Fibroblast of gingiva (primary cell): ENCODE measurements around the gene C19orf12.
"Not testable (repeated sequence)": the region's sequence is repeated elsewhere in the genome, so short reads cannot be mapped to it uniquely, and the experiment has no call there.

Experiments
- DNase-seq: peaks from one replicate; pipeline ENCODE4 v3.0.0-alpha.2; 2011; ENCODE audit warnings: low read depth

The C19orf12 gene

DNA sequence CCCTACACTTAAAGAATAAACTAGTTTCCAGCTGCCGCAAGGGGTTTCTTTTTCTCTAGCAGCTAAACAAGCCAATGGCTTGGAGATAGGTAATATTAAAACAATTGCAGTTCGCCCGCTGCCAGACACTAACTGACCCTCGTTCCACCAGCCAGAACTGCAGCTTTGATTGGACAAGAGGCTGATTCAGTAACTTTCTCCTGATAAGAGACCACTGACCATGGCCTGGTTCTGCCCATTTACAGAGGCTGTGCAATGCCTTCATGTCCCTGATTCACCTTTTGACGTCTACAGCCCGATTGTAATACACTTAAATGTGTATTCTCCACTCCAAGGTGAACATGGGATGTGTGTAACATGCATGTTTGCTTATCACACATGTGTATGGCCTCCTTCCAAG, 12.8 kb upstream of the C19orf12 start:
- DNase-seq: no peak

DNA sequence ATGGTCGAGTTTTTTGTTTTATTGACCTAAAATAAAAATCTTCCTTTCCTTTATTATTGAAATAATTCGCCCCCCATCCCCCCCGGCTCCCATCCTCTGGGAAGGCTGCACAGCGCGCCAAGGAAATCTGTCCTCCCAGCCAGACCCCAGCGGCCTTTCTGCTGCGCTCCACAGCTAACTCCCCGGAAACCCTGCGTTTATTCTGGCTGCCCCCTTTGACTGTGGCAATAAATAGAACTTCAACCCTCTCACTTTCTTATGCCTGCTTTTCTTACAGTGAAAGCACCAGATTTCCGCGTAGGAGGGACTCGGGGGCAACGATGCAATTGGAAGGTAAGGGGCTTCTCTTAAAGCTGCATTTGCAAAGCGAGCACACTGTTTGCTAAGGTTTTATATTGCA, 9.7 kb upstream of the C19orf12 start:
- no peak for DNase-seq

DNA sequence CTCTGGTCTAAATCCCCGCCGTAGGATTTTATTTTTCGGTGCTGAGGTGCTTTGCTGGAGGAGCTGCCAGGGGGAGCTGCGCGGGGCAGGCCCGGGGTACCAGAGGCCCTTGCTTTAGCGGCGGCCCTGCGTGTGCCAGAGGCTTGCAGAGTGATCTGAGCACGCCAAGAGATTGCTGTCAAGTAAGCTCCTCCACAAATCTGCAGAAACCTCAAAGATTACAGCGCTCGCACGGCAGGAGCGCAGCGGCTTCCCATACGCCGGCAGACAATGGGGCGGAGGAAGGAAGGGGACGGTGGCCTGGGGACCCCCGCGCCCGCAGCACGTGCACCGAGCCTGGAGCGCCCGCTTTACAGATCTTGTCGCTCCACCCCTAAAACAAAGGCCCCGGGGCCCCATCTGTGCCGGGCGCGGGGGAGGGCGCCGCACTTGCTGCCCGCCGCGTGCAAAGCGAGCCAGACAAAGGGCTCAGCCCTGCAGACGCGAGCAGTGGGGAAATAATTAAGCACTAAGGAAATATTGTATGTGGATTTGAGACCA, 9.1 kb upstream of the C19orf12 start:
- DNase-seq: no peak

DNA sequence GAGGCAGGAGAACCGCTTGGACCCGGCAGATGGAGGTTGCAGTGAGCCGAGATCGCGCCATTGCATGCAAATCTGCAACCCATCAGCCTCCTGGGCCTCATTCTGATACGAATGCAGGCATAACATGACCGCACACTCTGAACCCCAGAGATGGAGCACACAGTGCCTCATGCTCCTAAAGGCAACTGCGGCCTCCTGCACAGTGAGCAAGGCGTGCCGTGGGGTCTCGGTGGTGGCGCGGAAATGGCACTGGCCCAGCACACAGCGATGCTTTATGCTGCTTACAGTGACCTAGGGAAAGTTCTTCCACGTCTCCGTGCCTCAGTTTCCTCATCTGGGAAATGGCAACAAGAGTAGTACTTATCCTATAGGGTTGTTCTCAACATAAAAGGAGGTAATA, 2.0 kb upstream of the C19orf12 start:
- DNase-seq: no peak

DNA sequence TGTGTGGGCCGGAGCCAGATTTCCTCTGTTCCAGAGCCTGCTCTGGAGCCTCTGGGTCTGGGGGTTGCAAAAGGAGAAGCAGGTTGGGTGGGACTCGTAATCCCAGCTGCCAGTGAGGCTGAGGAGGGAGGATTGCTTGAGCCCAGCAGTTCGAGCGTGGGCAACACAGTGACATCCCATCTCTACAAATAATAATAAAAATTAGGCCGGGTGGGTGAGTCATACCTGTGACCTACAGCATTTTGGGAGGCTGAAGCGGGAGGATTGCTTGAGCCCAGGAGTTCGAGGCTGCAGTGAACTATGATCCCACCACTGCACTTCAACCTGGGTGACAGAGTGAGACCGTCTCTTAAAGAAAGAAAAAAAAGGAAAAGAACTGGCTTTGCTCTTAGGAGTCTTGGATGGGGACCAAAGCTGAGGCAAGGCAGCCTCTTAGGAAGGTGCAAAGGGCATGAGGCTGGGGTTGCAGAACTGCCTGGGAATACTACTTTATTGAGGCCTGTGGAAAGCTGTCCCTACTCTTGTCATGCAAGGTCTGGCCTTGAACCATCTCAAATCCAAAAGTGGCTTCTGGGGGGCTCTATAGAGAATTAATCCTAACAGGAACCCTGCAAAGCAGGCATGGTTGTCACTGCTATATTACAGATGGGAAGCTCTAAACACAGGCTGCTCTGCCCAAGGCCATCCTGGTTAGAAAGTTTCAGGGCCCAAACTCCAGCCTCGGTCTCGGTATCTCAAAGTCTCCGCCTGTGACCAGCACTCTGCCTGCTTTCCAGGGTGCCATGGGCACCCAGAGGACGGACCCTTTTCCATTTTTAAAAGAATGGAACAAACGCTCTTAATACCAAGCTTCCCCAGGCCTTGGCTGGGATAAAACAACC, 880 bp upstream of the C19orf12 start:
- no peak for DNase-seq

DNA sequence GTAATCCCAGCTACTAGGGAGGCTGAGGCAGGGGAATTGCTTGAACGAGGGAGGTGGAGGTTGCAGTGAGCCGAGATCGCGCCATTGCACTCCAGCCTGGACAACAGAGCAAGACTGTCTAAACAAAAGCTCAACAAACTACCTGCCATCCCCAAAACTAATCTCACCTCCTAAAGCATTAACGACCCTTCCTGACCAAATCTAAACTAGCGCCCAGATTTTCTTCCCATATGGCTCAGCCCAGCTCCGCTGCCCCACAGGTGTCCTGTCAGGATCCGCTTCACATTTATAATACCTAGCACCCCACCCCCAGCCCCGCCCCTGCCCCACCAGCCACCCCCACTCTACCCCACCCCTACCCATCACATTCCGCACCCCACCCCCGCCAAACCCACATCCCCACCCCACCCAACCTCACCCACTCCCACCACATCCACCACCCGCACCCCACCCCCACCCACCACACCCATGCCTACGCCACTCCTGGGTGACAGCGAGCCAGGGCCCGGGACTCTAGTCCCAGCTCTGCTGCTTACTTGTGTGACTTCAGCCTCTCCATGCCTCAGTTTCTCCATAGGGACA, 599 bp downstream of the C19orf12 start:
- DNase-seq: no peak

DNA sequence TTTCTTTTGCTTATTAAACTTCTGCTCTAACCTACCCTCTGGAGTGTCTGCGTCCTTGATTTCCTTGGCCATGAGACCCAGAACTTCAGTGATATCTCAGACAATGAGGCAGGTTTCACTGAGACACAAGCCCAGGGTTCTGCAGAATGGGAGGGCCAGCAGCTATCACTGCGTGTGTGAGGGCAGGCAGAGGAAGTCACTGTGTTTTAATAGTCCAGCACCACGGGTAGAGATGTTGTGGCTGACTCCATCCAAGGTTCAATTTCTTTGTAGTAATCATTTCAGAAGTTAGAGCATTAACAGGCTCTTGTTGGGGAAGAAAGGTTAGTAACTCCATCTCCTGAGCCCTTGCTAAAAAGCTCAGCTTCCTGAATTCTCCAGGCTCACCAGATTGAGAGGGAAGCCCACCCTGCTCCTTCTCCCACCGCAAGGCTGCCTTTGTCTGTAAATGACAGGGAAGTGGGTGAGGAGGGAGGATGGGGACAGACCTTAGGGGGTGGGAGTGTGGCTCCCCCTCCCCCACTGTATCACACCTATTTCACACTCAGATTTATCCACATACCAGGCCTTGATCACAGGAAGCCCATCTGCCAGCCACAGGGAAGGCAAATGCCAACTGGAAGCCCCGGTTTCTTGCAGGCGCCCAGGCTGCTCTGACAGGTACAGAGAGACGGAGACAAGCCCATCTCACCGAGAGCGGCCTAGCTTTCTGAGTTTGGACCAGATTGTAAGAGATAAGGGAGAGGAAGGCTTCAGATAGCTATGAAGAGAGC, 2.1 kb downstream of the C19orf12 start:
- no peak for DNase-seq

DNA sequence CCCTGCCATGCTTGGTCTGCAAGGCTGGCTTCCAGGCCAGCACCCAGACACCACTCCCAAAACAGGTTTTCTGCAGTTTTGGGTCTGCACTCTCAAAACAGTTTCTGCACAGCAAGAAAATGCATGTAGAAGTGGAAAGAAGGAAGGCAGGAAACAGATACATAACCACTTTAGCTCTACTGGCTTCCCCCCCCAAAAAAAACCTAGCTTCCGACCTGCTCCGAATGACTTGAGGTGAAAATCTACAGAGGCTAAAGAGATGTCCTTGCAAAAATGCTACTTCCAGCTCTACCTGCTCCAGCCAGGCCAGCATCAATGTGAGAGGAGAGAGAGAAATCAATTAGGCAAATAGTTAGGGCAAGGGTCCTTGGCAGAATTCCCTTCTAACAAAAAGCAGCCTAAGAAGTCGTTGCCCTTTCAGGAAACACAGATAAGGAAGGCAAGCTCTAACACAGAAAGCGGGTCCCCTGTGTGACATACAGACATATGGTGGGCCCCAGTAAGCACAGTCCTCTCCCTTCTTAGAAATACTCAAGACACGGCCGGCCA, 3.4 kb downstream of the C19orf12 start:
- DNase-seq: no peak

DNA sequence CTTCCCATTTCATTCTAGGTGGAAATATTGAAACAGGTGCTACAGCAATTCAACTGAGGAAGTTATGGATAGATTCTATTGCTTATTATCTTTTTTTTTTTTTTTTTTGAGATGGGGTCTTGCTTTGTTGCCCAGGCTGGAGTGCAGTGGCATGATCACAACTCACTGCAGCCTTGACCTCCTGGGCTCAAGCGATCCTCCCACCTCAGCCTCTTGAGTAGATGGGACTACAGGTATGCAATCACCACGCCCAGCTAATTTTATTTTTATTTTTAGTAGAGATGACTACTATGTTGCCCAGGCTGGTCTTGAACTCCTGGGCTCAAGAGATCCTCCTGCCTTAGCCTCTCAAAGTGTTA, 5.6 kb downstream of the C19orf12 start:
- DNase-seq: not testable (repeated sequence)

DNA sequence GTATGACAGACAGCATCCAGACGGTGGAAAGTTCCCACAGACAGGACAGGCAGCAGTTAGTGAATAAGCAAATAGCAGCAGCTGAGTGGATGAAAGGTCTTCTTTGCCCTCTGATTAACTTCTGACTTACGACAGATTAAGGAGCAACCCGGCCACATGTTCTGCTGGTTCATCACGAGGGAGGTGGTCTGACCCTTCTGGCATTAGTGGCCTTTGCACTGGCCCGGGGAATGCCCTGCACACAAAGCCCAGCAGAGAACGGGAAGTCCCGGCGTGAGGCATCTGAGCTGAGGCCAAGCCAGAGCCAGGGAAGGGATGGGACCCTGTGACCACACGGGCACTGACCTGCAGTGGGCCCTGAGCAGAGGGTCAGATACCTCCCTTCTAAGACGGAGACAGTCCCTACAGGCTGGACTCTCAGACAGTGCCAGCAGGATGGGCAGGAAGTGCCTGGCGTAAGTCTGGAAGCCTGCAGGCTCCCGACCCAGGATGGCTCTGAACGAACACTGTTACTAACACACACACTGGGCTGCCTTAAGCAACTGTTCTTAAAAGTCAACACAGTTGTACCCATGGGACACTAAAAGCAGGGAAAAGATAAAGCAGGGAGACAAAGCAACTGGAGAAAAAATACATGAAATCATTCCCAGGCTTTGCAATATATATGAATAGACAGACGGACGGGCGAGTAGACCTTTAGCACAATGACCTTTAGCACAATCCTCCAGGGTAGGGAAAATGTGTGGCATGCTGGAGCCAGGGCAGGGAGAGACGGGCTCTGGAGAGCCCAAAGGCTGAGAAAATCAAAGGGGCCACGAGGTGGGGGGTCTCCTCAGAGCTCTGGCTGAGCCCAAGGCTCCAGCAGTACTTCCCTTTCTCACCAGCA, 6.3 kb downstream of the C19orf12 start:
- DNase-seq: peak; percentile 44

DNA sequence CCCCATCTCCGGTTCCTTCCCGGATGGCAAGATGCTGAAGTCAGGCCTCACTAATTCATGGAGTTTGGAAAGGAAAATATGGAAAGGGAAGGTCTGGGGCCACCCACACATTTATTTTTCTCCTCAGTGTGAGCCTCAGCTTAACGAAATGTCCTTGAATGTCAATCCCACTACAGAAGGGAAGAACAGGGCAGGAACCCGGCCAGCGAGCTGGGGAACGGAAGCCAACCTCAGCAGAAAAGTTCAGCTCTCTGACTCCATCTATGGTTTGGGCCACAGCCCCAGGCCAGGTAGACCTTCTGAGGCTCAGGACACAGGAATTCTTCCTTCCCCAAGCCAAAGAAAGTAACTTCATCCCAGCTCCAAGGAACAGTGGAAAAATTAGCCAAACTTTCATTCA, 8.4 kb downstream of the C19orf12 start:
- no peak for DNase-seq

DNA sequence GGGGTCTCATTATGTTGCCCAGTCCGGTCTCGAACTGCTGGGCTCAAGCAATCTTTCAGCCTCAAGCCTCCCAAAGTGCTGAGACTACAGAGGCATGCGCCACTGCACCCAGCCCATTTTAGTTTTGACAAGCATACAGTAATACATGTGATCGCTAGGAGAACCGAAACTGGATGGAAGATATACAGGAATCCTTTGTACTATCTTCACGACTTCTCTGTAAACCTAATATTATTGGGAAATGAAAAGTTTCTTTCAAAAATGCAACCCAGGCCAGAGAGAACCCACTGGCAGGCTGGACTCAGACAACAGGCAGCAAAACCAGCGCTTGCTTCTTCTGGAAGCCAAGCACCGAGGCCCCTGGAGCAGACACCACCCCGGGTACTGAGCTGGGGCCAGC, 9.4 kb downstream of the C19orf12 start:
- no peak for DNase-seq

DNA sequence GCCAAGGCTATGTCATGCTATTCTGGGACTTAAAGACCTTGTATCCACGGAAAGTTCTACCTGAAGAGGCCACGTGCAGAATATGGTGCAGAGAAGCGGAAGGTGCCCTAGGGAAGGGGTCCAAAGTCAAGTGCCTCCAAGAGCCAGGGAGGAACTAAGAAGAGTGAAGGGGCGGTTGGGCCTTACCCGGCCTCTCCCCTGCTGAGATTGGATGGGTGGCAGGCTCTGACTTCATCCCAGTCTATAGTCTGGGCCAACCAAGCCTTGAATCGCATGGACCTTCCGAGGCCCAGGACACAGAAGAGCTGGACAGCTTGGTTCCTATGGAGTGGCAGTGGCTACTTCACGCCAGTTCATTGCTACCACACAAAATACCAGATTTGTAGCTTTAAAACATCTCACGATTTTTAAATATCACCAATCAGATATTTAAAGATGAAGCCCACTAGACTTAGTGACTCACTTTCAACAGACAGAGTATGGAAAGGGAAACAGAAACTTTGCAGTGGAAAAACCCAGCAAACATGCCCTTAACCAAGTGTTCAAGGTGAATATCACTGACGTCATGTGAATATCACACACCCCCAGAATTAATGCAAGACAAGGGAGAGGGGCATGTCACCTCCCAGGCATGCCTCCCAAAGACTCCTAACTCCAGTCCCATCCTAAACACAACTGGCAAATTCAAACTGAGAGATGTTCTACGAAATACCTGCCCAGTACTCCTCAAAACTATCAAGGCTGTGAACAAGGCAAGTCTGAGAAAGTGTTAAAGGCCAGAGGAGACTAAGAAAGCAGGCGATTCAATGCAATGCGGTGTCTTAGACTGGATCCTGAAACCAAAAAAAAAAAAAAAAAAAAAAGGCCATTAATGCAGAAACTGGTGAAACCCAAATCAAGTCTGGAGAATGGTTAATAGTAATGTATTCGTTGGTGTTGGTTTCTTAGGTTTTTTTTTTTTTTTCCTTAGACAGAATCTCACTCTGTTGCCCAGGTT, 10.2 kb downstream of the C19orf12 start:
- no peak for DNase-seq

DNA sequence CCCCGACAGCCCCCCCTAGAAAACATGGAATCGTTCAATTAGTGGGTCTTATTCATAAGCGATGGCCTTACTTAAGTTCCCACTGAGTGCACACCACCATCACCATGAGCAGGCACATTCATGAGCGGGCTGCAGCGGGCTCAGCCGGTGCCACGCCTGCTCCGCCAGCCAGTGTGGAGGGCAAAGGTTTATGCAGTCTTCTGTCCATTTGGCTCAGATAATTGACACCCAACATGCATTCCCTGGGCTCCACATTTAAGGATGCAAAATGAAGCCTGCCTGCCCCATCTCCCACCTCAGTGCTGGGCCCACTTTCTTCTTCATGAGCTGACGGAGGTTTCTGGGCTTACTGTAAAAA, 12.1 kb downstream of the C19orf12 start:
- DNase-seq: no peak

DNA sequence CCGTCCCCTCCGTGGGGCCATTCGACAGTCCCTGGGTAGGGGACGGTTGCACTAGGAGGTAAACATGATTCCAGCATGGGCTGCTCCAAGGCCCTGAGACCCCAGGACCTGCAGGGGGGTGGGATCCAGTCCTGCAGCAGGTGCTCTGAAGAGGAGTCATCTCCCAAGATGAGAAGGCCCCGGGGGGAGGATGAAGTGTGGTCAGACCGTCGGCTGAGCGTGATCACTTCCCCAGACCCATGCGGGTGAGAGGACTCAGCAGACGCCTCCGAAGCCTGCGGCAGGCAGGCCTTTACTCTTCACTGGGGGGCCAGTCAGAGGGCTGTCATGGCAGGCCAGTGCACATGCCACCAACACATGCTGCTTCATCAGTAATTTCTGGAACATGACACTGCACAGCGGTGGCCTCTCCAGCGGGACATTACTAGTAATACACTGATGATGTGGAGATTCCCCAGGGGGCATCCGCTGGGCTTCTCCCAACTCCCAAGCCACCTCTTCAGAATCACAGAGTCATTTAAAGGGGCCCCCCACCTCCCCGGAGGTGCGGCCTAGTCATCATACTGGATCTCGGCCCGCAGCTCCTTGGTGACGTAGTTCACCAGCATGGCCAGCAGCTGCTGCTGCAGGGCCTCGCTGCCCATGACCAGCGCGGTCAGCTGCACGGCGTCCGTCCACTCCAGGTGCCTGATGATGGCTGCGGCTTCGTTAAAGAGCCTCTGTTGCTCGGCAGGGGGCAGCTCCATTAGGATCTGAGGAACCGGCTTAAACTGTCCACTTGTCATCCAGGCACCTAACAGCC, 12.7 kb downstream of the C19orf12 start:
- no peak for DNase-seq

DNA sequence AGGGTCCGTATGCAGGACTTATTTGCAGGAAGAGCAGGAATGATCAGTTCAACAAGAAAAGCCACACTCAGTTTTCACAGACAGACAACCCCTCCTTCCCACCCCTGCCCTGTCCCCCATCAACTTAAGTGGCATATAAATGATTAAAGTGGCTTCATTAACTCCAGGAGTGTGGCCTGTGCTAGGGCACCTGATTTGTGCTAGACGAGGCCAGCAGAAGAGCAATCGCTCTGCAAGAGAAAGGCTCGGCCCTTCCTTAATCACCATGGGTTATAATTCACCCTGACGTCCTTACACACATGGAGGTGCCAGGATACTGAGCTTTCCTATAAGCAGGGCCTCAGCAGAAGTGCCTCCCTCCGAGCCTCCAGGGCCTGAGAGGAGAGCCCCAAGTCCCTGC, 14.6 kb downstream of the C19orf12 start:
- no peak for DNase-seq

DNA sequence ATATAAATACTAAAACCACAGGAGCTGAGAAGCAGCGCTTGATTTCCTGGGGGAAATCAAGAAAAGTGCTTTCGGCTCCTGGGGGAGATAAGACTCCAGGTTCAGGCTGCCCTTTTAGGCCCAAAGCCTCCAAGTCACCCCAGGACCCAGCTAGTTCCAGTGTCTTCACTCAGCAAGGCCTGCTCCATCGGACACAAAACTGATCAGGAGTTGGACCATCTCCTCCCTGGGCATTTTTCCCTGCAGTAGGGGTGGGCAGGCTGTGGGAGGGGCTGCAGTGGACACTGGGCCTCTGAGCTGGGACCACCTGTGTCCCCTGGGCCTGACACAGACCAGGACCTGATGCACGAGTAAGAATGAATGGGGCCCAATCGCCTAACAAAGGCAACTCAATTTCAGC, 15.2 kb downstream of the C19orf12 start:
- no peak for DNase-seq

DNA sequence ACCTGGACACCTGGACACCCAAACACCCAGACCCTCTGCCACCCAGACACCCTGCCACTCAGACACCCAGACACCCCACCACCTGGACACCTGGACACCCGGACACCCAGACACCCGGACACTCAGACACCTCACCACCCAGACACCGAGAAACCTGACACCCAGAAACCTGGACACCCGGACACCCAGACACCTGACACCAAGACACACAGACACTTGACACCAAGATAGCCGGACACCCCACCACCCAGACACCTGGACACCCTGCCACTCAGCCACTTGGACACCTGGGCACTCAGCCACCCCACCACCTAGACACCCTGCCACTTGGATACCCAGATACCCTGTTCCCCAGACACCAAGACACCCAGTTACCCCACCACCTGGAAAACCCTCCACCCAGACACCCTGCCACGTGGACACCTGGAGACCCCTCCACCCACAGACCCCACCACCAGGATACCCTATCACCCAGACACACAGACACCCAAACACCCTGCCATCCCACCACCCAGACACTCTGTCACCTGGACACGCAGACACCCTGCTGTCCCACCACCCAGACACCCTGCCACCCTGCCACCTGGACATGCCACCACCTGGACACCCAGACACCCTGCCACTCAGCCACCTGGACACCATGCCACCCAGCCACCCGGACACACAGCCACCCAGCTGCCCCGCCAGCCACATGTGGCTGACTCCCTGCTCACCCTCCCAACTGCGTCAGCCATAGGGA, 17.4 kb downstream of the C19orf12 start:
- DNase-seq: no peak

DNA sequence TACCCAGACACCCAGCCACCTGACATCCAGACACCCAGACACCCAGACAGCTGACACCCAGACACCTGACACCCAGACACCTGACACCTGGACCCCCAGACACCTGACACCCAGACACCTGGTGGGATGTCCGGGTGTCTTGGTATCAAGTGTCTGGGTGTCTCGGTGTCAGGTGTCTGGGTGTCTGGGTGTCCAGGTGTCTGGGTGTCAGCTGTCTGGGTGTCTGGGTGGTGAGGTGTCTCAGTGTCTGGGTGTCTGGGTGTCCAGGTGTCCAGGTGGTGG, 18.6 kb downstream of the C19orf12 start:
- DNase-seq: no peak
